HG02884 (cell line): Measurements from ENCODE around the gene C10orf62.
"Not testable (repeated sequence)": the region's sequence is repeated elsewhere in the genome, so short reads cannot be mapped to it uniquely, and the experiment has no call there.

Source experiments
- ATAC-seq: cut with Tn5 transposase; IDR thresholded peaks from one replicate; pipeline ENCODE4 v1.9.1; 2021; ENCODE audit warnings: mild to moderate bottlenecking, moderate library complexity; ENCODE audit not compliant: unreplicated experiment

Gene C10orf62

GRCh38 chr10:97563337-97563736 lies 26.2 kb upstream of the C10orf62 start:
- ATAC-seq = no peak

GRCh38 chr10:97564776-97565175 lies 24.7 kb upstream of the C10orf62 start:
- no peak for ATAC-seq

GRCh38 chr10:97566336-97566996 lies 23.1 kb upstream of the C10orf62 start:
- no peak for ATAC-seq

- ATAC-seq = no peak
Observed at GRCh38 chr10:97567891-97568290, 21.6 kb upstream of the C10orf62 start.

GRCh38 chr10:97570146-97570788 lies 19.3 kb upstream of the C10orf62 start:
- no peak for ATAC-seq

- no peak for ATAC-seq
Observed at GRCh38 chr10:97570789-97571471, 18.6 kb upstream of the C10orf62 start.

GRCh38 chr10:97571622-97572021 lies 17.9 kb upstream of the C10orf62 start:
- ATAC-seq = no peak

- ATAC-seq = peak; percentile 72
Observed at GRCh38 chr10:97572214-97572989, 17.1 kb upstream of the C10orf62 start, which contains the start of gene ANKRD2. TSS of gene ANKRD2 (plus strand) at chr10:97572779. CDS start at chr10:97572789, 10 bp downstream.

- ATAC-seq = no peak
Observed at GRCh38 chr10:97573021-97573420, 16.5 kb upstream of the C10orf62 start.

- no peak for ATAC-seq
Observed at GRCh38 chr10:97573672-97574071, 15.8 kb upstream of the C10orf62 start.

- ATAC-seq = no peak
Observed at GRCh38 chr10:97574374-97575126, 15.0 kb upstream of the C10orf62 start.

GRCh38 chr10:97575127-97575668 lies 14.3 kb upstream of the C10orf62 start:
- ATAC-seq = no peak

GRCh38 chr10:97576487-97576886 lies 13.0 kb upstream of the C10orf62 start:
- ATAC-seq = not testable (repeated sequence)

GRCh38 chr10:97577701-97578100 lies 11.8 kb upstream of the C10orf62 start:
- no peak for ATAC-seq

GRCh38 chr10:97578171-97578844 lies 11.2 kb upstream of the C10orf62 start:
- ATAC-seq = no peak

GRCh38 chr10:97580421-97581367 lies 8.8 kb upstream of the C10orf62 start:
- no peak for ATAC-seq

GRCh38 chr10:97582169-97582568 lies 7.4 kb upstream of the C10orf62 start:
- ATAC-seq = no peak

- no peak for ATAC-seq
Observed at GRCh38 chr10:97583476-97583875, 6.0 kb upstream of the C10orf62 start.
